GM21515 (cell line): ENCODE data around the gene VOPP1.
"Not testable (repeated sequence)": the region's sequence is repeated elsewhere in the genome, so short reads cannot be mapped to it uniquely, and the experiment has no call there.

ENCODE experiments used
- ATAC-seq: cut with Tn5 transposase; IDR thresholded peaks from one replicate; pipeline ENCODE4 v1.9.1; 2021; ENCODE audit not compliant: unreplicated experiment

VOPP1 gene

DNA sequence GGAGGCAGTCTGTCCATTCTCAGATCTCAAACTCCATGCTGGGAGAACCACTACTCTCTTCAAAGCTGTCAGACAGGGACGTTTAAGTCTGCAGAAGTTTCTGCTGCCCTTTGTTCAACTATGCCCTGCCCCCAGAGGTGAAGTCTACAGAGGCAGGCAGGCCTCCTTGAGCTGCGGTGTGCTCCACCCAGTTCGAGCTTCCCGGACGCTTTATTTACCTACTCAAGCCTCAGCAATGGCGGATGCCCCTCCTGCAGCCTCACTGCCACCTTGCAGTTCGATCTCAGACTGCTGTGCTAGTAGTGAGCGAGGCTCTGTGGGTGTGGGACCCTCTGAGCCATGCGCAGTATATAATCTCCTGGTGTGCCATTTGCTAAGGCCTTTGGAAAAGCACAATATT lies 10.4 kb upstream of the VOPP1 start:
- not testable (repeated sequence) for ATAC-seq

DNA sequence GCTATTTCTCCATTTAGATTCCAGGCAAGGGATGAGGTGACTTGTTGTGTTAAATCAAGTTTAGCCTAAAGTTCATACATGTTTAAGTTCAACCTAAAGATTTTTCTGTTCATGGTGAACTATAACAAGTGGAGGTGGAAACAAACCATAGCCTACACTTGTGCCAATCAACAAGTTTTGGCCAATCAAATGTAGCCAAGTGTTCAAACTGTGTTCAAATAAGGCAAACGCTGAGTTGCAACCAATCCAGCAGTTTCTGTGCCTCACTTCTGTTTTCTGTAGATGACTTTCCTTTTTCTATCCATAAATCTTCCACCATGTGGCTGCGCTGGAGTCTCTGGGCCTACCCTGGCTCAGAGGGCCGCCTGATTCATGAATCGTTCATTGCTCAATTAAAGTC lies 4.5 kb upstream of the VOPP1 start:
- no peak for ATAC-seq

DNA sequence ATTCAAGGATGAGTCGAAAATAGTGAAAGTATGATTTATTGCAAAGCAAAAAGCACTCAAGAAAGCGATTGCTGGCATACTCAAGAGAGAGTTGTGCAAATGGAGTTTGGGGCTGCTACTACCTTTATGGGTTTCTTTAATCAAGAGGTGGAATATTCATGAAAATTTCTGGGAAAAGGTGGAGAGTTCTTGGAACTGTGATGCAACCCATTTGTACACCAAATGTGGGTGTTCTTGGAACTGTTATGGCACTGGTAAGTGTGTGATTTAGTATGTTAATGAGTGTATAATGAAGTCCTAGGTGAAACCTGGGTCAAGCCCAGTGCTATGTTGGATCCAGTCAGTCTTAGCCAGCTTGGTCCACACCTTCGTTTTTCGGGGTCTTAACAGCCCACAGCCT lies 3.4 kb upstream of the VOPP1 start:
- no peak for ATAC-seq

DNA sequence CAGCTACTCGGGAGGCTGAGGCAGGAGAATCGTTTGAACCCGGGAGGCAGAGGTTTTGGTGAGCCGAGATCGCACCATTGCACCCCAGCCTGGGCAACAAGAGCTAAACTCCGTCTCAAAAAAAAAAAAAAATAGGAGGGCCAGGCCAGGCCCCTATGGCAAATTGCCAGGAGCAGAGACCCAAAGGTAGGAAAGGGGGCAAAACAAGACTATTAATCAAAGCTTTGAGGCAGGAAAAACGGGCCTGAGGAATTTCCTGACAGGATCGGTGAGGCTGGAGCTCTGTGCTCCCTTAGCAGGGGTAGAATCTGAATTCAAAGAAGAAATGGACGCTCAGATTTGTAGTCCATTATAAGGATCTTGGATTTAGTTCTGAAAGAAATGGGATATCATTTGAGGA lies 2.8 kb upstream of the VOPP1 start:
- ATAC-seq = no peak

DNA sequence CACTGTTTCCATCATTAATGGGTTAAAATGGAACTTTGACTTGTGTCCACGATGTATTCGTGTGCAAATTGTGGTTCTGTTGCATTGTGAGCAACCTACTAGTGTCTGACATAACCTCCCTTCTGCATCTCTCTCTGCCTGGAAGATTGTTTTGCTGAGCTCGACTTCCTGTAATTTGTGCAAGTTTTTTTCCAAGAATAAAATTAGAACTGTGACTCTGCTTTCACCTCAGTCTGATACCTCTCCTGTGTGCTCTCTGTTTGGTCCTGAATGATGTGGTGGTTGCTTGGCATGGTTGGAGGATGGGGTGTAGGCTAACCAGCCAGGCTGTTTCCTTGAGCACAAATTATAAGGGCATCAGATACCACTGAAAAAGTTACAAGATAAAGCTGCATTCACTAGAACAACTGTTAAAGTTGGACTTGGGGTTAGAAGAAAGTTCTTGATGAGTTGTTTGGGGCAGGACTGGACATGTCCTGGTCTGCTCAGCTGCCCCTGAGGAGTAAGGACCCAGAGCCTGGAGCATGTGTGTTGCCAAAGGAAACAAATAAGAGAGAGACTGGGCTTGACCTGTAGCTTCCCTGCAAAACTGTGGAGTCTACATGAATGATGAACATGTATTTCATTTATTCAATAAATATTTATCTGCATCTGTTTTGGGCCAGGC lies 1.9 kb upstream of the VOPP1 start:
- no peak for ATAC-seq

DNA sequence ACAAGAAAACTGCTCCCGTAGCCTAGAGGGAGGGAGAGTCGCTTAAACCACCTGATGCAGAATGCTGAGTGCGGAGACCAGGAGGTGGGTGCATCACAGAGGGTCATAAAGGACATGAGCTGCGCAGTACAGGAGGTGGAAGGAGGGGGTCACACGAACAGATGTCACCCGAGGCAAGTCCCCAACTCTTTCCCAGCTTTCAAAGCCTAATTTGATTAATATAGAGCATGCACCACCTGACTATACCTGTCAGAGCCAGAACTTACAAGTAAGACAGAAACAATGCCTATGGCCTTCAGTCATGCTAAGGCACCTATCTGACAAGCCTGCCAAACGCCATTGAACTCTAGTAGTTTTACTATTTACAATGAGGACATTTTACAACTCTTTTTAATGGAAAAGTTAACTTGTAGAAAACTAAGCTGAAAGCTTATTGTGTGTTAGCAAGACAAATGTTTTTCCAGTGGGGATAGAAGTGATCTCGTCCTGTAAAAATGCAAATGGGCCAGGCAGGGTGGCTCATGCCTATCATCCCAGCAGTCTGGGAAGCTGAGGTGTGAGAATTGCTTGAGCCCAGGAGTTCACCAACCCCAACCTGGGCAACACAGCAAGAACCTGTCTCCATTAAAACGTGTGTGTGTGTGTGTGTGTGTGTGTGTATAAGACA lies 1.1 kb upstream of the VOPP1 start:
- no peak for ATAC-seq

DNA sequence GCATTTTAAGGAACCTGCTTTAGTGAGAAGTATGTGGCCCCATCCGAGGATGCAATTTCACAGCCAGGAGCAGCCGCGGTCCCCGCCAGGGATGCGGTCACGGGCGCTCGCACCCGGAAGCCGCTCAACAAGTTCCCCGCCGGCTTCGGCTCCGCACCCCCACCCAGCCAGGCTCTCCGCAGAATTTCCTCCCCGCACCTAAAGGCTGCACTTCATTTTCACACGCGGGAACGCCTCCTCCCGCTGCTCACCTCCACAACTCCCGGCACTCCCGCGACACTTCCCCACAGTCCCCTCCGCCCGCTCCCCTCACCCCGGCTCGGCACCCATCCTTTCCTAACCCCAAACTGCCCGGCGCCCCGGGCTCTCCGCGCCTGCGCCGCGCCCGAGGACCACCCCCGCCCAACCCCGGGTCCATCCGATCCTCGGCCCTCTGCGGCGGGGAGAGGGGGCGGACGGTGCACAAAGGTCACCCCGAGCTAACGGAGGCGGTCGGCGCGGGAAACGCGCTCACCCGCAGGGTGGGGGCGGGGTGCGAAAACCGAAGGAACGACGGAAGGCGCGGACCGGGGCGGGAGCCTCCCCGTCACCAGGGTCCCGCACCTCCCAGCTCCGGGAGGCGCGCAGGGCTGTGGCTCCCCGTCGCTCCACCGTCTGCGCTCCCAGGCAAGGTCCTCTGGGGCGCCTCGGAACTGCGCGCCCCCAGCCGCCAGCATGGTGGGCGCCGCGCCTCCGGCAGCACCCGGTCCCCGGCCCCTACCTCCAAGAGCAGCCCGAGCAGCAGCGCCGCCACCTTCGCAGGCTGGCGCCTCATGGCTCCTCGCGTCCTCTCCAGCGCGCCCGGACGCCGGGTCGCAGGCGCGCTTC lies 558 bp downstream of the VOPP1 start:
- ATAC-seq = peak; percentile 16

DNA sequence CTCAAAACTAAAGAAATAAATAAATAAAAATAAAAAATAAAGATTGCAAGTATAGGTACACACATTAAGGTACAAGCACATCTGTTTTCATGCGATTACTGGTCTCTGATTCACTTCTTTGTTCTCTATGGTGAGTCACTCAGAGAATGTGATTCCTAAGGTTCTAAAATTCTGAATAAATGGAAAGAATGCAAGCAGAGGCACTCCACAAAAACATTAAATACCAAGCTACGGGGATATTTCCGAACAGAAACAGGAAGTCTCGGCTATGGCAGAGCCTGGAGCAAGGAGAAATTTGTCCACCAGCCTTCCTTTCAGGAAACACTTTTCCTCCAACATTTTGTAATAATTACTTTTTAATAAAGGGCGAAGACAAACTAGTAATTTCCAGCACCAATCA lies 1.4 kb downstream of the VOPP1 start:
- ATAC-seq = no peak

DNA sequence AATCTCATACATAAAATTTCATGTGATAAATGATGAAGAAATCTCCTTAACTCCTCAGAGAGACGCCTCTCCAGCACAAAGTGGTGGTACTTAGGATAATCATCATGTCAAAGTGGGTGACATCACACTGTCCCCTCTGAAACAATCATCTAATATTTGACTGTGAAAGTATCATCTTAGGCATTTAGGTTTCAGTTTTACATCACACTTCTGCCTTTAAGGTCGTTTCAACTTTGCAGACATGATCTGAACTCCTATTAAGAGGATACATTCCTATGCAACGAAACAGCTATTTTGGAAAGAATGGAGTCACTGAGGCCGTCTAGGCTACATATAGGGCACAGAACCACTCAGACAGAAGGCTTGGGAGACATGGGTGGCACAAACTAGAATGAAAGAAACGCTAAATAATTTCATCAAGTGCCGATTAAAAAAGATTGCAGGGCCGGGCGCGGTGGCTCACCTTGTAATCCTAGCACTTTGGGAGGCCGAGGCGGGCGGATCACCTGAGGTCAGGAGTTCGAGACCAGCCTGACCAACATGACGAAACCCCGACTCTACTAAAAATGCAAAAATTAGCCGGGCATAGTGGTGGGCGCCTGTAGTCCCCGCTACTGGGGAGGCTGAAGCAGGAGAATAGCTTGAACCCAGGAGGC lies 2.0 kb downstream of the VOPP1 start:
- peak; percentile 42 for ATAC-seq

DNA sequence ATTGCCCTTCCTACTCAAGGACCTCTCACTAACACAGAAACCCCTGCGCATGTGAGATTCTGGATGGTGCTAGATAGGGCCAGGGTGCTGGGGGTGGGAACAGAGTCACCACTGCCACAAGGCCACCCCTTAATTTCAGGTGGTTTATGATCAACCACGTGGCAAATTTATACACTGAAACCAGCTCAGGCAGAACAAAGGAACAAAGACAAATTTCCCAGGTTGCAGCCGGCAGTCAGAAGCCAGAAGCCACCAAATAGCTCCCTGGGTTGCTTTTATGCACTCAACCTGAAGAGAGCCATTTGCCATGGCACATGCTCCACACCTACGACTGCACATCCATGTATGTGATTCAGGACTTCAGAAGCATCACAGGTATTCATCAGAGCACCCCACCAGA lies 2.5 kb downstream of the VOPP1 start:
- ATAC-seq = no peak

DNA sequence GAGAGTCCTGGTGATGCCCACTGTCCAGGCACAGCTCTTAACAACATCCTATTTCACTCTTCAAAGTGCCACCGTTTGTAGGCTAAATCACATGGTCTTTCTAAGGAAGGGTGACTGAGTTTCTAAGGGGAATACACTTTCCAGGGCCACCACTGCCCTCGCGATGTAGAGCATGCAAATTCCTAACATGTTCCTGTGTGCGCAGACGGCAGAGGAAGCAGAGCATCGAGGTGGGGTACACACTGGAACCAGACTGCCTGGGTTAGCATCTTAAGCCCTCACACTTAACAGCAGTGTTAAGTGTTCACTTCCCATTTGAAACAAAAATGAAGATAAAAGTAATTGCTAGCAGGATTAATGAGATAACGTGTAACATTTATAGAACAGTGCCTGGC lies 3.0 kb downstream of the VOPP1 start:
- no peak for ATAC-seq

DNA sequence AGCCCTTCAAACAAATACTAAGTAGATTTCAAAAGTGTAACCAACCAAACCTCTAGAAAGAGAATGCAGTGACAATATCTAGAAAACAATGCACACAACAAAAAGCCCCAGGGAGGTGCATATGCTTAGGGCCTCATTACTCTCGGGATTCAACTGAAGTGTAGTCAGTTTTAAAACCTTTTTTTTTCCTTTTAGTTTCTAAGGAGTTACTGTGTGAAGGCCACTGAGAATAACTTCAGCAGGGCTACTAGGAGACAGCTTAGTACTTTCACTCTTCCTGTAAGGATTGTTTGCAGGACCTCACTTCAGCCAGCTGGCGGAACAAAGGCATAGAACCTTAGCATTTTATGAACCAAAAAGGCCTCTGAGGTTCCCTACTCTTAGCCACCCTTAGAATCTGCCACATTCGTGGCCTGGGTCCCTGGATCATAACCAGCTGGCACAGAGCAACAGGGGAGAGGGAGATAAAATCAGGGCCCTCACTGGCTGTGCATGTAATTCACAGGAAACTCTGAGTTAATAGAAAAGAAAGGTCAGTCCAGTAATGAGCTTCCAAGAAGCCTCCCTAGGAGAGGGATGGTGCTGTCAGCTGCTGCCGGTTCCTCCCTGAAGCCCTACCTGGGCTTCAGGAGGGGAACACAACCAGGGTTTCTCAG lies 3.6 kb downstream of the VOPP1 start:
- ATAC-seq = no peak

DNA sequence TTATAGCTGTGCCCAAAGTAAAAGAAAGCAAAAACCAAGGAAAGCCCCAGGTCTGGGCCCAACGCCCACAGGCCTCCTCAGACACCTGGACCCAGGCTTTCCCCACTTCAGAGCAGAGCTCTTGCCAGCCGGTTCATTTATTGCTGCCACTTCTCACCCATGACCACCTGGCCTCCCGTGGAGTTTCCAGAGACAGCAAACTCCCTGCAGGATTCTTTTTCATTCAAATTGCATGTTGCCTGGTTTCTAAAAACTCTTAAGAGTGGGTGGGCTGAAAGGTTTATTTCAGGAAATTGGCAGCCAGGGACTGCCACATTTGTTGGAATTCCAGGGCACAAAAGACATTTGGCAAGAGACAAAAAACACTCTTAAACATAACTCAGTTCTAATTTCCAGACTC lies 4.7 kb downstream of the VOPP1 start:
- ATAC-seq = no peak

DNA sequence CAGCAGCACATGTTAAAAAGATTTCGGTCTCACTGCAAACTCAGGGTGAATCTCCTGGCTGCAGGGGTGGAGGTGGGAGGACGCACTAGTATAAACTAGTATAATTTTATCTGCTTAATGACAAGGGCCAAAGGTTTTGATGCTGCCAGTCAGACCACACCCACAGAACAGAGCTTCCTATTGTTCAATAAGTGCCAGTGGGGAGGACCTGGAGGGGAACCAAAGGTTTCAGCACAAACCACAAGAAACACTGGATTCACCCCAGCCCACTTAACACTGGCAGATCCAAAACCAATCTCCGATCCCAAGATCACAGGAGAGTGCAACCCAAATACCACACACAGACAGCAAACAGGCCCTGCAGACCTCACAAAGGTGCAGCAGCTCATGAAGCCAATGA lies 6.6 kb downstream of the VOPP1 start:
- no peak for ATAC-seq

DNA sequence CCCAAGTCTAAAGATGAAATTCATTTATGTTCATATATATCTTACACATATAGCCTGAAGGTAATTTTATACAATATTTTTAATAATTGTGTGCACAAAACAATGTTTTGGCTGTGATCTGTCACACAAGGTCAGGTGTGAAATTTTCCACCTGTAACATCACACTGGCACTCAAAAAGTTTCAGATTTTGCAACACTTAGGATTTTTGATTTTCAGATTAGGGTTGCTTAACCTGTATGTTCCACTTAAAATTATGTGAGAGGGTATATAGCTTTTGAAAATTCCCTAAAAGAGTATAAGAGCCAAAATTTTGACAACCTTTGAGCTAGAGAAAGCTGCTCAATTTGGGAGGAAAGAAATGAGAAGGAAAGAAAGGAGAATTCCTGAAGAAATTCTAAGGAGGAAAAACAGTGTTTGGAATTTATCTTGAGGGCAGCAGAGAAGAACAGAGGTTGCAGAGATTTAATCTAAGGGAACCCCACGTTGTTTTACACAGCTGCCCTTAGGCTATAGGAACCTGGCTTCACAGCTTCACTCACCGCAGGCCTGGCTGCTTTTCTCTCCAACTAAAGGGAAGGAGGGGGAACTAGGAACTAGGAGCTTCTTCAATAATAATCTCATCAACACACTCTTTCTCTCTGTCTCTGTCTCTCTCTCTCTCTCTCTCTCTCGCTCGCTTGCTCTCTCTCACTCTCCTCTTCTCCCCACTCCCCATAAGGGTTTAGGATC lies 8.5 kb downstream of the VOPP1 start:
- ATAC-seq = no peak

DNA sequence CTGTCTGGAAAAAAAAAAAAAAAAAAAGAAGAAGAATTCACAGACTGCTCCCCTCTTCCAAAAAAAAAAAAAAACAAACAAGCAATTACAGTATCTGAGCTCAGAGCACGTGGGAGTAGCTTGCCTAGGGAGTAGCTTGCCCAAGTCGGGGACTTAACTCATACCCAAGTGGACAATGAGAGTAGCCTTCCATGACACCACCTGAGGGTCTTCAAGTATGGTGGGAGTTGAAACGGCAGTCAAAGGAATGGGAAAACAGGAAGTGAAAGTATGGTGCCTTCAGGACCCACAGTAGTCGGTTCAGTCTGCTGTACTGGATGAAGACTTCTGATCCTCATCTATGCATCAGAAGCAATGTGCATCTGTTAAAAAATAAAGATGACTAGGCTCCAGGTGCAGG lies 10.6 kb downstream of the VOPP1 start:
- no peak for ATAC-seq

DNA sequence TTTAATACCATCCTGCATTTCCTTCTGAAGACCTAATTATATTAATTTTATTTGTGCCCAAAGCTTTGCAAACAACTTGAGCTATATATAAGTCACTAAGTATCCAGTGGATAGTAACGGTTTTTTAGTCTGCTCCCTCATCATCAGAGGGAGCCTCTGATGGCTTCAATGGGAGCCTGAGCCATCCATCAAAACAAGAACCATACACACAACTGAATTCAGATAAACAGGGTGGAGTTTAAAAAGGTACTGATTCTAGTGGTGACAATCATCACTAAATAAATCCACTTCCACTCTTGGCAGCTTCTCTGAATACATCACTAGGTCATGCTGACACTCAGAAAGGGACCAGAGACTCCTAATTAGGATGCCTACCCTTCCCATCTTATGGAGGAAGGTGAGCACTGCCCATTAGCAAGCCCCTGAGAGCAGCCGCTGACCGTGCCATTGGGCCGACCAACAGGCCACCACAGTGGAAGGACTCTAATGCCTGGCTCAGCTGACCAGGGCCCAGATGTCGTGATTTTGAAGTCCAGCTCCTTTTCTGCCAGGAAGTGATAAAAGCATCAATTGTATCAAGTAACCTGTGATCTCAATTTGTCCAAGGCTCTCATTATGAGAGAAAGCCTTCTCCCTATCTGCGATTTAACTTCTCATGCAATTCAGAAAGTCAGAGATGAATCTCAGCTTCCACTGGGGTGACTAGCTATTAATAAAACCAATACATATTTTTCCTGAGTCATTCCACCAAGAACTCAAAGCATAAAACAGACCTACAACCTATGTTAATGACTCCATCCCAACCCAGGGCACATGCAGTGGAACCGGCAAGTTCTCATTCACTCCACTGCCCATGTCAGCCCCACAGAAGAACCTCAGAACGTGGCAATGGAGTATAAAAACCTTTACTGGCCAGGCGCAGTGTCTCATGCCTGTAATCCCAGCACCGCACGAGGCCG lies 13.1 kb downstream of the VOPP1 start:
- ATAC-seq = no peak

DNA sequence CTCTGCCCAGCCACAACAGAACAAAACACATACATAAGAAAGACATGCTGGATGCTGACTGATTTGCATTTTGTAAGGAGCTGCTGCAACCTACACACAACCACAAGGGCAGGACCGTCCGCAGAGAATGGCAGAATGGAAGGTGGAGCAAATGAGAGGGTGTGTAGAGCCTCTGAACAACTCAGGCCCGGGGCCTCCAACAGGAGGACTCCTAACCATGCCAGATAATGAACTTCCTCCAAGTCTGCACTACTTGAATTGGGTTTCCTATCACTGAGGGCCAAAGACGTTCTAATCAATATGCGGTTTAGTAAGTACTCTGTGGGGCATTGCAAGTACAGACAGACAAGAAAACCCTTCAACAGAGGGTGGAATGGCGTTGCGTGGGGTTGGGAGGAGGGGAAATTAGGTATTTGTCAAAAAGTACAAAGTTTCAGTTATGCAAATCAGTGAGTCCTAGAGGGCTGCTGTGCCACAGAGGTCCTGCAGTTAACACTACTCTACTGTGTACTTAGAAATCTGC lies 14.6 kb downstream of the VOPP1 start:
- peak; percentile 77 for ATAC-seq

DNA sequence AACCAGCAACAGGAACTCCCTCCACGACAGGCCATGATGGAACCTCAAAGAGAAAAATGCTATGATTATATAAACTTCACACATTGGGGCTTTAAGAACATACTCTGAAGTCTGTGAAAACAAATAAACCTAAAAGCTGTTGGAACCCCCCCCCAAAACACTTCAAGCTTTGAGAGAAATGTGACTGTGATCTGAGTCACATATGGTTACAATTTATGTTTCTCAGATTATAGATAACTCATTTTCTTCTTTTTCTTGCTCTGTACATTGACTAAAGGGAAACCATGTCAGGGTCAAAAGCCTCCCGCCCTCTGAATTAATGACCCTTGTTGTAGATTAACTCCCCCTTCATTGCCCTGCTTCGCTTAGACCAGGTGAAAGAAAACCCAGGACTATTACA lies 15.8 kb downstream of the VOPP1 start:
- ATAC-seq = no peak
